Colon (tissue), 2 donors: ENCODE measurements around the gene SCARB1.
"Not testable (repeated sequence)": the region's sequence is repeated elsewhere in the genome, so short reads cannot be mapped to it uniquely, and the experiment has no call there.

ENCODE experiments used
- FAIRE-seq: peaks from 2 replicates; lab custom pipeline; 2012; peaks lifted over from hg19 to GRCh38; lab: Jason Lieb, UNC
- donor health status: control.
- donor health status: control.

The SCARB1 gene

GRCh38 chr12:124863416-124864325 lies at the start of gene SCARB1:
Gene SCARB1 (minus strand): TSS chr12:124863864. CDS start chr12:124863720, 144 bp downstream.
- no peak for FAIRE-seq

- FAIRE-seq: not testable (repeated sequence)
These were observed 49.0 kb upstream of the SCARB1 start for GRCh38 chr12:124912529-124913287.

GRCh38 chr12:124911521-124911920 lies 47.9 kb upstream of the SCARB1 start:
- not testable (repeated sequence) for FAIRE-seq

- no peak for FAIRE-seq
These were observed 47.2 kb upstream of the SCARB1 start for GRCh38 chr12:124910561-124911478.

- no peak for FAIRE-seq
These were observed 46.3 kb upstream of the SCARB1 start for GRCh38 chr12:124909831-124910560.

- peak; percentile 62 for FAIRE-seq
These were observed 43.1 kb upstream of the SCARB1 start for GRCh38 chr12:124906606-124907261.

GRCh38 chr12:124904306-124905098 lies 40.8 kb upstream of the SCARB1 start:
- no peak for FAIRE-seq

- no peak for FAIRE-seq
These were observed 39.3 kb upstream of the SCARB1 start for GRCh38 chr12:124902916-124903315.

- FAIRE-seq: no peak
These were observed 37.3 kb upstream of the SCARB1 start for GRCh38 chr12:124901003-124901402.

GRCh38 chr12:124900345-124900795 lies 36.7 kb upstream of the SCARB1 start:
- not testable (repeated sequence) for FAIRE-seq

- no peak for FAIRE-seq
These were observed 35.2 kb upstream of the SCARB1 start for GRCh38 chr12:124898923-124899294.

GRCh38 chr12:124898200-124898922 lies 34.7 kb upstream of the SCARB1 start:
- no peak for FAIRE-seq

GRCh38 chr12:124896461-124896860 lies 32.8 kb upstream of the SCARB1 start:
- no peak for FAIRE-seq

- FAIRE-seq: no peak
These were observed 30.3 kb upstream of the SCARB1 start for GRCh38 chr12:124893792-124894516.

- no peak for FAIRE-seq
These were observed 24.6 kb upstream of the SCARB1 start for GRCh38 chr12:124888260-124888659.

- FAIRE-seq: not testable (repeated sequence)
These were observed 24.1 kb upstream of the SCARB1 start for GRCh38 chr12:124887766-124888165.

GRCh38 chr12:124884587-124885438 lies 21.1 kb upstream of the SCARB1 start:
- FAIRE-seq: no peak
